AG10803 (cell line): ENCODE data around the gene PPP1R14C.

Source experiments
- DNase-seq: peaks from one replicate; pipeline ENCODE4 v3.0.0; 2010; ENCODE audit warnings: low read depth
- H3K4me3 ChIP-seq: 2 replicates; pipeline ENCODE4 v1.5.1; 2011; ENCODE audit warnings: mild to moderate bottlenecking, low read length, control low read depth
- TF ChIP-seq, protein P1 (sequence below): conservative IDR thresholded peaks from 2 replicates; pipeline ENCODE4 v1.5.1; 2011; ENCODE audit warnings: mild to moderate bottlenecking, low read length, control low read depth, inconsistent platforms

Gene PPP1R14C

GRCh38 chr6:150229436-150230163 is 86.8 kb downstream of the PPP1R14C start:
- TF ChIP-seq, protein P1, sequence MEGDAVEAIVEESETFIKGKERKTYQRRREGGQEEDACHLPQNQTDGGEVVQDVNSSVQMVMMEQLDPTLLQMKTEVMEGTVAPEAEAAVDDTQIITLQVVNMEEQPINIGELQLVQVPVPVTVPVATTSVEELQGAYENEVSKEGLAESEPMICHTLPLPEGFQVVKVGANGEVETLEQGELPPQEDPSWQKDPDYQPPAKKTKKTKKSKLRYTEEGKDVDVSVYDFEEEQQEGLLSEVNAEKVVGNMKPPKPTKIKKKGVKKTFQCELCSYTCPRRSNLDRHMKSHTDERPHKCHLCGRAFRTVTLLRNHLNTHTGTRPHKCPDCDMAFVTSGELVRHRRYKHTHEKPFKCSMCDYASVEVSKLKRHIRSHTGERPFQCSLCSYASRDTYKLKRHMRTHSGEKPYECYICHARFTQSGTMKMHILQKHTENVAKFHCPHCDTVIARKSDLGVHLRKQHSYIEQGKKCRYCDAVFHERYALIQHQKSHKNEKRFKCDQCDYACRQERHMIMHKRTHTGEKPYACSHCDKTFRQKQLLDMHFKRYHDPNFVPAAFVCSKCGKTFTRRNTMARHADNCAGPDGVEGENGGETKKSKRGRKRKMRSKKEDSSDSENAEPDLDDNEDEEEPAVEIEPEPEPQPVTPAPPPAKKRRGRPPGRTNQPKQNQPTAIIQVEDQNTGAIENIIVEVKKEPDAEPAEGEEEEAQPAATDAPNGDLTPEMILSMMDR, result no peak
- H3K4me3 ChIP-seq, result no peak overlapping the region
- peak; percentile 35 for DNase-seq

DNA sequence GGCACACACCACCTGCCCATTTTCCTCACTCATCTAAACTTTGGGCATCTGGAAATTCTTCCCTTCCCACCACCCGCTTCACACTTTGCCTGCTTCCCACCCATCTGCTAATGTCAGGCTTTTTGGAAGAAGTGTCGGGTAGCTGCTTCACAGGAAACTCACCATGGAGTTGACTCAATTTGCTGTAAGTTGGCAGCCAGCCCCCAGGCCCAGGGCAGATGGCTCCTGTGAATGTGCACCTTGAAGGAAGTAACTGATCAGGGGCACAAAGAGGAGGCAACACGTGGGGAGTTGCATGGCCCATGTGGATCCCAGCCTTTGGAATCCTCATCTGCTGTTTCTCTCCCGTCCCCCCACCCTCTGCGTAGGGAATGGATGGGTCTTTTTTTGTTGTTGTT is 87.3 kb downstream of the PPP1R14C start:
- no peak overlapping the region for H3K4me3 ChIP-seq
- no peak for DNase-seq
- TF ChIP-seq, protein P1, result no peak

DNA sequence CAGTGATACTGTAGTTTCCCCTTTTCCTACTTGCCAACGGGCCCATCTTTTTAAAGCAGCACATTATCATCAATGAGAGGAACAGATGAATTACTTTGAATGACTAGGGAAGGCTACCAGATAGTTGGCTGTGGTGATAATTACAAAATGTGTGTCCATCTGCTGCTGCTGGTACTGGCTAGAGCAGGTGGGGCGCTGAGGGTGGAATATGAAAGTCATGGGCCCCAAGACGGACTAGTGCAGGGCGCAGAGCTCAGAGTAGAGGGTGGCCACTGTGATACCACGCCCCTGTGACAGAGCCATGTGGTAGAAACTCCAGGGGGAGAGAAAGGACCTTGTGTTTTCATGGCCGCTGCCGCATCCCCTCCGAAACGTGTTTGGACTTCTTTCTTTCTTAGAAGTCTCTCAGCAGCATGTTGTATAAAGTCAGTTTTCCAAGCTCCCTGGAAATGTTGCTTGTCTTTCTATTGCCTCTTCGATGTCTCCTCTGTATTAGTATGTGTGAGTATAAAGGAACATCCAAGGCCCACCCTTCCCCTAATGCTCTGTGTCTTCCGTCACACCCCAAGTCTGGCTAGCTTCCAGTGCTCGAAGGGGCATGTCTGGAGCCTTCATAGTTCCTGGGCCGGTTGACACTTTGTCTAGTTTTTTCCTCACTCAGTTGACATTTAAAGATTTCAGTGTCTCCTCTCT is 88.1 kb downstream of the PPP1R14C start:
- DNase-seq, result no peak

GRCh38 chr6:150231525-150231850 is 88.6 kb downstream of the PPP1R14C start:
- no peak overlapping the region for H3K4me3 ChIP-seq
- peak; percentile 71 for DNase-seq
- TF ChIP-seq, protein P1, result no peak

More for the DNA sequence above, 88.1 kb downstream of the PPP1R14C start:
- no peak overlapping the region for H3K4me3 ChIP-seq
- TF ChIP-seq, protein P1, result no peak

- TF ChIP-seq, protein P1, result no peak
- no peak for DNase-seq
- no peak overlapping the region for H3K4me3 ChIP-seq
Observed at GRCh38 chr6:150233843-150234269, 91.0 kb downstream of the PPP1R14C start.

GRCh38 chr6:150235218-150235617 is 92.4 kb downstream of the PPP1R14C start:
- TF ChIP-seq, protein P1, result no peak
- DNase-seq, result no peak
- H3K4me3 ChIP-seq, result no peak overlapping the region

GRCh38 chr6:150236114-150236513 is 93.3 kb downstream of the PPP1R14C start:
- no peak overlapping the region for H3K4me3 ChIP-seq
- TF ChIP-seq, protein P1, result no peak
- DNase-seq, result no peak
